GM20000 (cell line): ENCODE data around the gene ADK.

Source experiments
- DNase-seq: peaks from one replicate; pipeline ENCODE4 v3.0.0; 2012; ENCODE audit warnings: low spot score
- CTCF ChIP-seq: IDR thresholded peaks from 2 replicates; pipeline ENCODE4 v1.5.1; 2012; ENCODE audit warnings: mild to moderate bottlenecking, control low read depth; ENCODE audit errors: extremely low read depth, missing control alignments

Gene ADK

GRCh38 chr10:74502963-74503608 is 352.1 kb downstream of the ADK start:
- no peak for DNase-seq
- no peak for TF ChIP-seq CTCF

GRCh38 chr10:74507951-74508350 is 356.9 kb downstream of the ADK start:
- no peak for DNase-seq
- no peak for TF ChIP-seq CTCF

- TF ChIP-seq CTCF, result no peak
- DNase-seq, result no peak
Measured at GRCh38 chr10:74510594-74510993, 359.6 kb downstream of the ADK start.

GRCh38 chr10:74511051-74511450 is 360.0 kb downstream of the ADK start:
- TF ChIP-seq CTCF, result no peak
- DNase-seq, result no peak

- no peak for DNase-seq
- TF ChIP-seq CTCF, result no peak
Measured at GRCh38 chr10:74514322-74514721, 363.3 kb downstream of the ADK start.

GRCh38 chr10:74518061-74518460 is 367.0 kb downstream of the ADK start:
- DNase-seq, result no peak
- no peak for TF ChIP-seq CTCF

GRCh38 chr10:74521526-74521925 is 370.5 kb downstream of the ADK start:
- no peak for DNase-seq
- no peak for TF ChIP-seq CTCF
